ENCODE measurements around the gene SVEP1.
"Not testable (repeated sequence)": the region's sequence is repeated elsewhere in the genome, so short reads cannot be mapped to it uniquely, and the experiment has no call there.

Gene SVEP1

GRCh38 chr9:110451726-110452125 lies 127.8 kb downstream of the SVEP1 start:
- in situ Hi-C loops (cut with HindIII; ENCODE audit: low sequenced_read_pairs), result no loop called here

- in situ Hi-C loops (cut with HindIII; ENCODE audit: low sequenced_read_pairs), result no loop called here
These were observed 132.1 kb downstream of the SVEP1 start for GRCh38 chr9:110447476-110447875.

- in situ Hi-C loops (cut with HindIII; ENCODE audit: low sequenced_read_pairs), result no loop called here
These were observed 133.4 kb downstream of the SVEP1 start for GRCh38 chr9:110446171-110446570.

GRCh38 chr9:110444911-110445310 lies 134.6 kb downstream of the SVEP1 start:
- in situ Hi-C loops (cut with HindIII; ENCODE audit: low sequenced_read_pairs), result no loop called here

GRCh38 chr9:110443866-110444220 lies 135.7 kb downstream of the SVEP1 start:
- in situ Hi-C loops (cut with HindIII; ENCODE audit: low sequenced_read_pairs), result no loop called here

- in situ Hi-C loops (cut with HindIII; ENCODE audit: low sequenced_read_pairs), result no loop called here
These were observed 136.2 kb downstream of the SVEP1 start for GRCh38 chr9:110443146-110443865.

- in situ Hi-C loops (cut with HindIII; ENCODE audit: low sequenced_read_pairs), result no loop called here
These were observed 138.7 kb downstream of the SVEP1 start for GRCh38 chr9:110440796-110441195.

GRCh38 chr9:110440172-110440571 lies 139.4 kb downstream of the SVEP1 start:
- in situ Hi-C loops (cut with HindIII; ENCODE audit: low sequenced_read_pairs), result no loop called here

GRCh38 chr9:110432253-110432652 lies 147.3 kb downstream of the SVEP1 start:
- in situ Hi-C loops (cut with HindIII; ENCODE audit: low sequenced_read_pairs), result no loop called here

GRCh38 chr9:110429453-110429852 lies 150.1 kb downstream of the SVEP1 start:
- in situ Hi-C loops (cut with HindIII; ENCODE audit: low sequenced_read_pairs), result no loop called here

- in situ Hi-C loops (cut with HindIII; ENCODE audit: low sequenced_read_pairs), result no loop called here
These were observed 151.9 kb downstream of the SVEP1 start for GRCh38 chr9:110427497-110428104.

GRCh38 chr9:110426052-110426709 lies 153.4 kb downstream of the SVEP1 start:
- in situ Hi-C loops (cut with HindIII; ENCODE audit: low sequenced_read_pairs), result no loop called here

GRCh38 chr9:110414471-110414870 lies 165.1 kb downstream of the SVEP1 start:
- in situ Hi-C loops (cut with HindIII; ENCODE audit: low sequenced_read_pairs), result no loop called here

GRCh38 chr9:110410961-110411360 lies 168.6 kb downstream of the SVEP1 start:
- in situ Hi-C loops (cut with HindIII; ENCODE audit: low sequenced_read_pairs), result no loop called here

- in situ Hi-C loops (cut with HindIII; ENCODE audit: low sequenced_read_pairs), result no loop called here
These were observed 170.9 kb downstream of the SVEP1 start for GRCh38 chr9:110408598-110408997.

- in situ Hi-C loops (cut with HindIII; ENCODE audit: low sequenced_read_pairs), result no loop called here
These were observed 173.6 kb downstream of the SVEP1 start for GRCh38 chr9:110405858-110406443.

GRCh38 chr9:110404473-110404872 lies 175.1 kb downstream of the SVEP1 start:
- in situ Hi-C loops (cut with HindIII; ENCODE audit: low sequenced_read_pairs), result no loop called here

- in situ Hi-C loops (cut with HindIII; ENCODE audit: low sequenced_read_pairs), result no loop called here
These were observed 179.6 kb downstream of the SVEP1 start for GRCh38 chr9:110399983-110400382.

GRCh38 chr9:110398992-110399391 lies 180.5 kb downstream of the SVEP1 start:
- in situ Hi-C loops (cut with HindIII; ENCODE audit: low sequenced_read_pairs), result not testable (repeated sequence)

GRCh38 chr9:110391826-110392485 lies 187.6 kb downstream of the SVEP1 start:
- in situ Hi-C loops (cut with HindIII; ENCODE audit: low sequenced_read_pairs), result no loop called here

- in situ Hi-C loops (cut with HindIII; ENCODE audit: low sequenced_read_pairs), result no loop called here
These were observed 190.3 kb downstream of the SVEP1 start for GRCh38 chr9:110389148-110389750.

All from DLD1 (cell line).